Body of pancreas (tissue), 4 donors: ENCODE data around the gene TENT4A.

Experiments
- POLR2A ChIP-seq, 3 donors: fragments of 450-650 bp; IDR thresholded peaks; one replicate each; pipeline ENCODE4 v1.6.1; 2016; ENCODE audit warnings: antibody characterized with exemption in 3 of 3, mild to moderate bottlenecking in 2 of 3
- TF ChIP-seq, protein P1 (sequence below), 7 experiments: fragments of 450-650 bp in 4 of 7; fragments of 200-600 bp in 3 of 7; sonication (generic) in 3 of 7; IDR thresholded peaks; one replicate each; pipeline ENCODE4 v1.5.1; 2016 to 2019; ENCODE audit warnings: antibody characterized with exemption in 7 of 7

DNA sequence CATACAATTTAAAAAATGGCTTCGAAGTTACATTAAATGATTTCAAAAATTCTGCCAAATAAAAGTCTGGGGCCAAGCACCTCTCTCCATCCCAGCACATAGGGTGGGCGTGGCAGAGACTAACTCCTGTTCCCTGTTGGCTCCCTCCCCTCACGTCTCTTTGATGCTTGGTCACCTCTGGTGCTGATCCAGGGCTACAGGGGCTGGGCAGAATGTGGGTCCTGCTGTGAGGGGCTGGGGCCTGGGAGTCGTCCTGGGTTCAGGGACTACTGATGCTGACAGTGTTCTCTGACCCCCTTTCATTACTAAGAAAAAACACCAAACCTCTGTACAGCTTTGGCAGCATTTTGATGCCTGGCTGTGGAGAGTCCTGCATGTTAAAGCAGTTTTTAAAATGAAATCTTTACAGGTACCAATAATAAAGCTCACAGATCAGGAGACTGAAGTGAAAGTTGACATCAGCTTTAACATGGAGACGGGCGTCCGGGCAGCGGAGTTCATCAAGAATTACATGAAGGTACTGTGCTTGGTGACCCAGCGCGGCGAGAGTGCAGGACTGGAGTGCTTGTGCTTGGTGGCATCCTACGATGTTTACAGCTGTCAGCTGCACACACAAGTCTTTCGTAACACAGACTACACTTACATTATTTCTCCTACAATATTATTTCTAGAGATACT lies 29.0 kb downstream of the TENT4A start:
- TF ChIP-seq, protein P1, sequence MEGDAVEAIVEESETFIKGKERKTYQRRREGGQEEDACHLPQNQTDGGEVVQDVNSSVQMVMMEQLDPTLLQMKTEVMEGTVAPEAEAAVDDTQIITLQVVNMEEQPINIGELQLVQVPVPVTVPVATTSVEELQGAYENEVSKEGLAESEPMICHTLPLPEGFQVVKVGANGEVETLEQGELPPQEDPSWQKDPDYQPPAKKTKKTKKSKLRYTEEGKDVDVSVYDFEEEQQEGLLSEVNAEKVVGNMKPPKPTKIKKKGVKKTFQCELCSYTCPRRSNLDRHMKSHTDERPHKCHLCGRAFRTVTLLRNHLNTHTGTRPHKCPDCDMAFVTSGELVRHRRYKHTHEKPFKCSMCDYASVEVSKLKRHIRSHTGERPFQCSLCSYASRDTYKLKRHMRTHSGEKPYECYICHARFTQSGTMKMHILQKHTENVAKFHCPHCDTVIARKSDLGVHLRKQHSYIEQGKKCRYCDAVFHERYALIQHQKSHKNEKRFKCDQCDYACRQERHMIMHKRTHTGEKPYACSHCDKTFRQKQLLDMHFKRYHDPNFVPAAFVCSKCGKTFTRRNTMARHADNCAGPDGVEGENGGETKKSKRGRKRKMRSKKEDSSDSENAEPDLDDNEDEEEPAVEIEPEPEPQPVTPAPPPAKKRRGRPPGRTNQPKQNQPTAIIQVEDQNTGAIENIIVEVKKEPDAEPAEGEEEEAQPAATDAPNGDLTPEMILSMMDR (IDR thresholded peaks at IDR 0.05), result no peak
- no peak for TF ChIP-seq POLR2A (IDR thresholded peaks at IDR 0.05)
